ENCODE measurements around the gene GBX1. TPM values are rescaled to one million over a fixed set of nuclear protein-coding genes. Genes with fewer than 3 reads are reported as not detected.

The GBX1 gene
- total RNA-seq, 2 experiments from 2014 or later, result not detected

- no peaks in the 10 kb centered on the region for H3K4me1 Mint-ChIP-seq (ENCODE audit: low read depth)
- H3K36me3 Mint-ChIP-seq (ENCODE audit: low read depth), result no peaks in the 10 kb centered on the region
- H3K27me3 Mint-ChIP-seq (ENCODE audit: low read depth), result no peaks in the 10 kb centered on the region
- no peak overlapping the region for H3K27ac Mint-ChIP-seq
- H3K9me3 Mint-ChIP-seq, result no peaks in the 10 kb centered on the region
- H3K4me3 Mint-ChIP-seq, result no peak overlapping the region
- DNase-seq, result no peak
- intact Hi-C loops (cut with micrococcal nuclease), result no loop called here
- CTCF ChIA-PET, result interaction anchor here (0.6 kb wide), 1 partner anchor 59 kb away, joined by 3 read pairs; no protein-coding TSS in a partner anchor
Measured at GRCh38 chr7:151191544-151191943, 24.1 kb upstream of the GBX1 start.

- CTCF ChIA-PET, result no interaction called here
- Mint-ChIP-seq H3K4me3 (no peak overlapping the region), H3K27ac (no peak overlapping the region), H3K9me3 (no peaks in the 10 kb centered on the region), H3K36me3 (ENCODE audit: low read depth) (no peaks in the 10 kb centered on the region), H3K27me3 (ENCODE audit: low read depth) (no peaks in the 10 kb centered on the region), H3K4me1 (ENCODE audit: low read depth) (no peaks in the 10 kb centered on the region)
- no peak for DNase-seq
- intact Hi-C loops (cut with micrococcal nuclease), result no loop called here
Measured at GRCh38 chr7:151189038-151189437, 21.5 kb upstream of the GBX1 start.

- CTCF ChIA-PET, result no interaction called here
Measured at GRCh38 chr7:151188252-151188542, 20.7 kb upstream of the GBX1 start.

GRCh38 chr7:151187409-151188251 lies 20.1 kb upstream of the GBX1 start:
- Mint-ChIP-seq H3K4me1 (ENCODE audit: low read depth) (no peaks in the 10 kb centered on the region), H3K4me3 (no peak overlapping the region), H3K9me3 (no peaks in the 10 kb centered on the region), H3K27me3 (ENCODE audit: low read depth) (no peaks in the 10 kb centered on the region), H3K36me3 (ENCODE audit: low read depth) (no peaks in the 10 kb centered on the region), H3K27ac (no peak overlapping the region)
- no peak for DNase-seq
- CTCF ChIA-PET, result no interaction called here
- intact Hi-C loops (cut with micrococcal nuclease), result no loop called here

More at GRCh38 chr7:151188252-151188542, 20.7 kb upstream of the GBX1 start:
- Mint-ChIP-seq H3K4me1 (ENCODE audit: low read depth) (no peaks in the 10 kb centered on the region), H3K4me3 (no peak overlapping the region), H3K9me3 (no peaks in the 10 kb centered on the region), H3K27me3 (ENCODE audit: low read depth) (no peaks in the 10 kb centered on the region), H3K27ac (no peak overlapping the region), H3K36me3 (ENCODE audit: low read depth) (no peaks in the 10 kb centered on the region)
- intact Hi-C loops (cut with micrococcal nuclease), result no loop called here
- no peak for DNase-seq

- no peak within 1 kb of the TSS for H3K4me3 Mint-ChIP-seq
- intact Hi-C loops (cut with micrococcal nuclease), result no loop called here
- CTCF ChIA-PET, result no interaction called here
- H3K36me3 Mint-ChIP-seq (ENCODE audit: low read depth), result no peaks in the 10 kb centered on the region
- H3K27ac Mint-ChIP-seq, result no peak within 1 kb of the TSS
- no peaks in the 10 kb centered on the region for H3K27me3 Mint-ChIP-seq (ENCODE audit: low read depth)
- no peaks in the 10 kb centered on the region for H3K4me1 Mint-ChIP-seq (ENCODE audit: low read depth)
- no peaks in the 10 kb centered on the region for H3K9me3 Mint-ChIP-seq
- DNase-seq, result no peak
Measured at GRCh38 chr7:151186640-151187408, 19.3 kb upstream of the GBX1 start, which contains the start of gene ASB10. TSS of gene ASB10 (minus strand) at chr7:151187250. CDS start at chr7:151187130, 120 bp downstream.

GRCh38 chr7:151185762-151186639 lies 18.5 kb upstream of the GBX1 start:
- Mint-ChIP-seq H3K4me3 (no peak overlapping the region), H3K27ac (no peak overlapping the region), H3K9me3 (no peaks in the 10 kb centered on the region), H3K36me3 (ENCODE audit: low read depth) (no peaks in the 10 kb centered on the region), H3K4me1 (ENCODE audit: low read depth) (no peaks in the 10 kb centered on the region), H3K27me3 (ENCODE audit: low read depth) (no peaks in the 10 kb centered on the region)
- DNase-seq, result no peak
- CTCF ChIA-PET, result no interaction called here
- intact Hi-C loops (cut with micrococcal nuclease), result no loop called here

- H3K27me3 Mint-ChIP-seq (ENCODE audit: low read depth), result peaks cover 7% of the 10 kb centered on the region
- DNase-seq, result no peak
- H3K36me3 Mint-ChIP-seq (ENCODE audit: low read depth), result no peaks in the 10 kb centered on the region
- H3K4me3 Mint-ChIP-seq, result no peak overlapping the region
- no peaks in the 10 kb centered on the region for H3K9me3 Mint-ChIP-seq
- intact Hi-C loops (cut with micrococcal nuclease), result no loop called here
- CTCF ChIA-PET, result interaction anchor here (1.2 kb wide), 1 partner anchor 57 kb away, joined by 3 read pairs; no protein-coding TSS in a partner anchor
- H3K4me1 Mint-ChIP-seq (ENCODE audit: low read depth), result no peaks in the 10 kb centered on the region
- H3K27ac Mint-ChIP-seq, result no peak overlapping the region
Measured at GRCh38 chr7:151181011-151181431, 13.5 kb upstream of the GBX1 start.

- H3K4me3 Mint-ChIP-seq, result no peak overlapping the region
- no peak for DNase-seq
- H3K27ac Mint-ChIP-seq, result no peak overlapping the region
- peaks cover 7% of the 10 kb centered on the region for H3K27me3 Mint-ChIP-seq (ENCODE audit: low read depth)
- no peaks in the 10 kb centered on the region for H3K36me3 Mint-ChIP-seq (ENCODE audit: low read depth)
- H3K9me3 Mint-ChIP-seq, result no peaks in the 10 kb centered on the region
- CTCF ChIA-PET, result interaction anchor here (0.8 kb wide), 1 partner anchor 10 kb away, joined by 3 read pairs; no protein-coding TSS in a partner anchor
- H3K4me1 Mint-ChIP-seq (ENCODE audit: low read depth), result no peaks in the 10 kb centered on the region
- intact Hi-C loops (cut with micrococcal nuclease), result no loop called here
Measured at GRCh38 chr7:151179946-151180345, 12.5 kb upstream of the GBX1 start.

- CTCF ChIA-PET, result interaction anchor here (0.6 to 0.8 kb wide), 2 partner anchors 10 to 17 kb away, joined by 3 read pairs; no protein-coding TSS in a partner anchor
Measured at GRCh38 chr7:151179287-151179860, 11.9 kb upstream of the GBX1 start.

GRCh38 chr7:151178831-151179230 lies 11.3 kb upstream of the GBX1 start:
- Mint-ChIP-seq H3K9me3 (no peaks in the 10 kb centered on the region), H3K36me3 (ENCODE audit: low read depth) (no peaks in the 10 kb centered on the region), H3K4me3 (no peak overlapping the region), H3K27ac (no peak overlapping the region), H3K4me1 (ENCODE audit: low read depth) (no peaks in the 10 kb centered on the region), H3K27me3 (ENCODE audit: low read depth) (peaks cover 7% of the 10 kb centered on the region)
- CTCF ChIA-PET, result no interaction called here
- intact Hi-C loops (cut with micrococcal nuclease), result no loop called here
- no peak for DNase-seq

More at GRCh38 chr7:151179287-151179860, 11.9 kb upstream of the GBX1 start:
- peaks cover 7% of the 10 kb centered on the region for H3K27me3 Mint-ChIP-seq (ENCODE audit: low read depth)
- H3K4me3 Mint-ChIP-seq, result no peak overlapping the region
- H3K36me3 Mint-ChIP-seq (ENCODE audit: low read depth), result no peaks in the 10 kb centered on the region
- H3K4me1 Mint-ChIP-seq (ENCODE audit: low read depth), result no peaks in the 10 kb centered on the region
- no peaks in the 10 kb centered on the region for H3K9me3 Mint-ChIP-seq
- intact Hi-C loops (cut with micrococcal nuclease), result no loop called here
- H3K27ac Mint-ChIP-seq, result no peak overlapping the region
- no peak for DNase-seq

GRCh38 chr7:151178236-151178635 lies 10.7 kb upstream of the GBX1 start:
- CTCF ChIA-PET, result interaction anchor here (0.7 to 2.6 kb wide), 2 partner anchors 10 to 85 kb away, joined by 3 to 8 read pairs; partner anchors contain the start of gene GBX1
- H3K36me3 Mint-ChIP-seq (ENCODE audit: low read depth), result no peaks in the 10 kb centered on the region
- H3K4me3 Mint-ChIP-seq, result no peak overlapping the region
- no peak for DNase-seq
- no peaks in the 10 kb centered on the region for H3K4me1 Mint-ChIP-seq (ENCODE audit: low read depth)
- intact Hi-C loops (cut with micrococcal nuclease), result no loop called here
- H3K9me3 Mint-ChIP-seq, result no peaks in the 10 kb centered on the region
- H3K27ac Mint-ChIP-seq, result no peak overlapping the region
- H3K27me3 Mint-ChIP-seq (ENCODE audit: low read depth), result peaks cover 12% of the 10 kb centered on the region
